PC-9 (cell line): ENCODE results near the gene XPO1. TPM values are rescaled to one million over a fixed set of nuclear protein-coding genes. Genes with fewer than 3 reads are reported as not detected.
"Not testable (repeated sequence)": the region's sequence is repeated elsewhere in the genome, so short reads cannot be mapped to it uniquely, and the experiment has no call there.

Experiments
- BruUV-seq: library from RNA; stranded (reverse); fragments of 400-500 nt; replicated peaks from 2 replicates; lab custom pipeline; 2021; lab: Mats Ljungman, UMichigan
- CTCF ChIA-PET: fragments of 300-600 bp; sonication (Branson Sonifier 250); formaldehyde crosslinking; loops from one replicate; lab custom pipeline; 2022; ENCODE audit warnings: antibody characterized with exemption; lab: Charles Lee
- POLR2A ChIA-PET: fragments of 300-600 bp; sonication (Branson Sonifier 250); formaldehyde crosslinking; loops from one replicate; lab custom pipeline; 2022; ENCODE audit warnings: antibody characterized with exemption; ENCODE audit not compliant: unreplicated experiment; lab: Charles Lee
- DNase-seq, 2 experiments: peaks; one replicate each; pipeline versions ENCODE4 v3.0.0 to v3.0.0-alpha.2; 2015 to 2022; ENCODE audit warnings: mixed read lengths in 1 of 2
- H2AFZ ChIP-seq: fragments of 200-600 bp; sonication (generic); 2 replicates; pipeline ENCODE4 v1.8.1; 2017; ENCODE audit warnings: antibody characterized with exemption
- H3F3A ChIP-seq: fragments of 200-600 bp; sonication (generic); 2 replicates; pipeline ENCODE4 v1.8.1; 2017; ENCODE audit warnings: antibody characterized with exemption, mild to moderate bottlenecking, low read depth; ENCODE audit not compliant: insufficient read depth
- H3K27ac ChIP-seq: fragments of 200-600 bp; sonication (generic); 2 replicates; pipeline ENCODE4 v1.6.1; 2016; ENCODE audit warnings: mixed run types
- H3K27me3 ChIP-seq: fragments of 200-600 bp; sonication (generic); 2 replicates; pipeline ENCODE4 v1.6.1; 2016; ENCODE audit warnings: low read depth, mixed run types; ENCODE audit not compliant: insufficient read depth
- H3K36me3 ChIP-seq: fragments of 200-600 bp; sonication (generic); 2 replicates; pipeline ENCODE4 v1.6.1; 2016; ENCODE audit warnings: low read depth, mixed run types
- H3K4me1 ChIP-seq: fragments of 200-600 bp; sonication (generic); replicated peaks from 2 replicates; pipeline ENCODE4 v1.6.1; 2016; ENCODE audit warnings: mixed run types; ENCODE audit not compliant: insufficient read depth
- H3K4me2 ChIP-seq: fragments of 200-600 bp; sonication (generic); 2 replicates; pipeline ENCODE4 v1.6.1; 2017; ENCODE audit warnings: mixed run types
- H3K4me3 ChIP-seq: fragments of 200-600 bp; sonication (generic); 2 replicates; pipeline ENCODE4 v1.6.1; 2016; ENCODE audit warnings: mixed run types
- H3K79me2 ChIP-seq: fragments of 200-600 bp; sonication (generic); 2 replicates; pipeline ENCODE4 v1.6.1; 2017; ENCODE audit warnings: low read depth, mixed run types
- H3K9me2 ChIP-seq: fragments of 200-600 bp; sonication (generic); 2 replicates; pipeline ENCODE4 v1.8.1; 2017; ENCODE audit warnings: mild to moderate bottlenecking; ENCODE audit not compliant: insufficient read depth
- H3K9me3 ChIP-seq: fragments of 200-600 bp; sonication (generic); 2 replicates; pipeline ENCODE4 v1.8.1; 2016; ENCODE audit warnings: low read depth; ENCODE audit not compliant: insufficient read depth
- H4K20me1 ChIP-seq: fragments of 200-600 bp; sonication (generic); 2 replicates; pipeline ENCODE4 v1.8.1; 2017; ENCODE audit not compliant: insufficient read depth
- CTCF ChIP-seq: fragments of 200-600 bp; sonication (generic); conservative IDR thresholded peaks from 2 replicates; pipeline ENCODE4 v1.6.1; 2017; ENCODE audit warnings: mixed run types, antibody characterized with exemption, mild to moderate bottlenecking, moderate library complexity
- EZH2 ChIP-seq: fragments of 200-600 bp; sonication (generic); IDR thresholded peaks from 2 replicates; pipeline ENCODE4 v1.8.0; 2017; ENCODE audit warnings: antibody characterized with exemption, low read depth
- intact Hi-C: fragments of 100-400 bp; cut with micrococcal nuclease; formaldehyde crosslinking; loops from one replicate; pipeline ENCODE4 v1.10.0; 2022; ENCODE audit not compliant: unreplicated experiment
- total RNA-seq: library from RNA; stranded (reverse); gene quantifications from 2 replicates; pipeline ENCODE4 v1.2.3, GENCODE V29; 2021

Gene XPO1
- total RNA-seq, 1 experiment from 2014 or later = 236 TPM

- no peak overlapping the region for H3K27ac ChIP-seq
- POLR2A ChIA-PET = interaction anchor here (0.6 kb wide), 1 partner anchor 28 kb away, joined by 4 read pairs; no protein-coding TSS in a partner anchor
- no peaks in the 10 kb centered on the region for H3K9me2 ChIP-seq
- TF ChIP-seq CTCF = no peak
- TF ChIP-seq EZH2 = no peak
- intact Hi-C loops = no loop called here
- no peaks in the 10 kb centered on the region for H3K36me3 ChIP-seq
- H3K79me2 ChIP-seq = no peaks in the 10 kb centered on the region
- no peaks in the 10 kb centered on the region for H3K9me3 ChIP-seq
- H3K4me3 ChIP-seq = no peak overlapping the region
- no peak for DNase-seq
- H3F3A ChIP-seq = no peaks in the 10 kb centered on the region
- CTCF ChIA-PET = interaction anchor here (0.6 kb wide), 1 partner anchor 126 kb away, joined by 7 read pairs; no protein-coding TSS in a partner anchor
- no TSS peak for BruUV-seq
- H3K27me3 ChIP-seq = no peaks in the 10 kb centered on the region
- H3K4me1 ChIP-seq = no peaks in the 10 kb centered on the region
- no peak overlapping the region for H2AFZ ChIP-seq
- H4K20me1 ChIP-seq = no peaks in the 10 kb centered on the region
- H3K4me2 ChIP-seq = no peak overlapping the region
Measured at GRCh38 chr2:61549546-61549945, 11.4 kb upstream of the XPO1 start.

- Histone ChIP-seq H3K27ac (no peak overlapping the region), H4K20me1 (no peaks in the 10 kb centered on the region), H3K36me3 (no peaks in the 10 kb centered on the region), H3K4me1 (peaks cover 10% of the 10 kb centered on the region), H3K27me3 (no peaks in the 10 kb centered on the region), H3K9me2 (no peaks in the 10 kb centered on the region), H3K4me2 (no peak overlapping the region), H2AFZ (no peak overlapping the region), H3F3A (no peaks in the 10 kb centered on the region; the same call in 1 of the 2 replicates), H3K9me3 (no peaks in the 10 kb centered on the region), H3K4me3 (no peak overlapping the region), H3K79me2 (0 out of 2 replicates have a peak, but pooled peaks cover under 1% of the 10 kb centered on the region)
- CTCF ChIA-PET = no interaction called here
- no peak for DNase-seq
- no TSS peak for BruUV-seq
- intact Hi-C loops = no loop called here
- POLR2A ChIA-PET = interaction anchor here (0.6 kb wide), 1 partner anchor 33 kb away, joined by 3 read pairs; no protein-coding TSS in a partner anchor
- 0 out of 2 replicates have a peak, but pooled peaks have one; percentile 21 for TF ChIP-seq CTCF
- no peak for TF ChIP-seq EZH2
Measured at GRCh38 chr2:61543062-61543461, 4.9 kb upstream of the XPO1 start.

DNA sequence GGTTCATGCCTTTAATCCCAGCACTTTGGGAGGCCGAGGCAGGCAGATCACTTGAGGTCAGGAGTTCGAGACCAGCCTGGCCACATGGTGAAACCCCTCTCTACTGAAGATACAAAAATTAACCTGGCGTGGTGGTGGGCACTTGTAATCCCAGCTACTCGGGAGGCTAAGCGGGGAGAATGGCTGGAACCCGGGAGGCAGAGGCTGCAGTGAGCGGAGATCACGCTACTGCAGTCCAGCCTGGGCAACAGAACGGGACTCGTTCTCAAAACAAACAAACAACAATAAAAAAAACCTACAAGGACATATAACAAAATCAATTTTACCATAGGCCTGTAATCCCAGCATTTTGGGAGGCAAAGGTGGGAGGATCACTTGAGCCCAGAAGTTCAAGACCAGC is 2.0 kb upstream of the XPO1 start:
- BruUV-seq = not testable (repeated sequence)
- peaks cover 13% of the 10 kb centered on the region for H3K4me1 ChIP-seq

More for the DNA sequence above, 2.0 kb upstream of the XPO1 start:
- intact Hi-C loops, H2AFZ ChIP-seq, H3K36me3 ChIP-seq, POLR2A ChIA-PET, CTCF ChIA-PET, H3K27ac ChIP-seq, H3K4me2 ChIP-seq, H3K27me3 ChIP-seq, H3K9me2 ChIP-seq, H3K9me3 ChIP-seq, H3K4me3 ChIP-seq, DNase-seq: not testable (repeated sequence)
- H4K20me1 ChIP-seq = peaks cover 12% of the 10 kb centered on the region
- H3K79me2 ChIP-seq = peaks cover 28% of the 10 kb centered on the region
- peaks cover 18% of the 10 kb centered on the region for H3F3A ChIP-seq
